GM19452 (cell line): ENCODE results near the gene RALGPS1.
A peak's percentile ranks its signal among the peaks of the same experiment; 100 is the strongest.
"Not testable (repeated sequence)": the region's sequence is repeated elsewhere in the genome, so short reads cannot be mapped to it uniquely, and the experiment has no call there.

Experiments used
- ATAC-seq: cut with Tn5 transposase; IDR thresholded peaks from one replicate; pipeline ENCODE4 v1.9.1; 2021; ENCODE audit not compliant: unreplicated experiment

Gene RALGPS1

DNA sequence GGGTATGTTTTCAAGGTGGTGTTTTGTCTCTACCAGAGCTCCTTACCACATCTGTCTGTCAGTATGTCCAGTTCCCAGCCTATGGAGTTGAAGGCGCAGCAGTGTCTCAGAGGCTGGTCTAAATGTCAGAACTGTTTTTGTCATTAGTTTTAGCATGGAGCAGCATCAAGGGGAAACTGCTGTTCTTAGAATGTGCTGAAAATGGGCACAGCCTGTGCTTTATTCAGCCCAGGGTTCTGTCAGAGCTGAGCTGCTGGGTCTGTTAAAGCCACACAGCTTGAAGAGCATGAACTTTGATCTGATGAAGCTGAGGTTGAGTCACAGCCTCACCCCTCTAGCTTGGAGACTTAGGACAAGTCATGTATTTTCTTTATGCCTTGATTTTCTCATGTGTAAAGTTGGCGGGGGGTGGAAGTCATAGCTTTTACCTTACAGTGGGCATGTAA lies 71.9 kb downstream of the RALGPS1 start:
- no peak for ATAC-seq

DNA sequence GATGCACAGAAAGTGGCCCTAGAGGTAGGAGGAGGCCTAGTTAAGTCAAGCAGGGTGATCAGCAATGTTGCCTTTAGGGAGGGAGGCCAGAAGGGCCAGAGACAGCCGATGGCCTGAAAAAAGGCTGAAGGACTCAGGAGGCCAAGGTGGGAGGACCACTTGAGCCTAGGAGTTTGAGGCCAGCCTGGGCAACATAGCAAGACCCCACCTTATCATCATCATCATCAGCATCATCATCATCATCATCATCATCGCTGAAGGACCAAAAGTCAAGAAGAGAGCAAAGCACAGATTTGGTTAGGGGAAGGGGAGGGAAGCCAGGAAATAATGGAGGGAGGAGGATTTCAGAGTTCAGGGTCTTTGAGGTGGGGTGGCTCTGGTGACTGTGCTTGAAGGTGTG lies 74.3 kb downstream of the RALGPS1 start:
- ATAC-seq: no peak

DNA sequence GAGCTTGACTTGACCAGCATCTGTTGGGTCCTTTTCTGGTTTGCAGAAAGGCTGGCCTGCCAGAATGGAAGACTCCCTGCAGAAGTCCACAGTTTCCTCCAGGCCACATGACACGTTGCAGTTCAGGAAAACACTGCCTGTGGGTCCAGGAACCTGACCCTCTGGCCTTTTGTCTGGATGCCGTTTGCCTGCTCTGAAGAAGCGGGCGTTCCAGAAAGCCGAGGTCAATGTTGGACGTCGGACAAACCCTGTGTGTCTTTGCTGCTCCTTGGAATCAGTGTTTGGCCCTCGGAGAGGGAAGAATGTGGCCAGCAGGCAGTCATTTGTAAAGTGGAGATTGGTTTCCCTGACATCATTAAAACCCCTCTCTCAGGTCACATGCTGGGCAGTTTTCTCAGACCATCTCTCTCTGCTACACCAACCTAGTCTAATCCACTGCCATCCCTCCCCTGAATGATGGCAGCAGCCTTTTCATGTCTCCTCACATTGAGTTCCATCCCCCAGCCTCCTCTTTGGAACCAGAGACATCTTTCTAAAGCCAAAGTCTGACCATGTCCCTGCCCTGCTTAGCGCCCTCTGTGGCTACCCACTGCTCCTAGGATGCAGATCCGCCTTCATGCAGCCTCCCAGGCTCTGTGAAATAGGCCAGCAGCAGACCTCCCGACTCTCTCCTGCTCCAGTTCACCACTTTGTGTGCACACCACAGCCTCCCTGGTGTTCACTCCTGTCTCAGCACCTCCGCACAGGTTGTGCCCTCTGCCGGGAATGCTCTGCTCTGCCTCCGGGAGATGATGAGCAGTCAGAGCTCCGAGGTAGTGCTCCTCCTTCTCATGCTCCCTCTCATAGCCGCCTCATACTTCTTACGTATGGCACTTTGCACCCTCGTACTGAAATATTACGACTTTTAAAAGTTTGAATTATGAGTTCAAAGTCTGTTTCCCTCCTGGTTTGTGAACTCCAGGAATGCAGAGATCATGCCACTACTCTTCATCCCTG lies 75.6 kb downstream of the RALGPS1 start:
- no peak for ATAC-seq

DNA sequence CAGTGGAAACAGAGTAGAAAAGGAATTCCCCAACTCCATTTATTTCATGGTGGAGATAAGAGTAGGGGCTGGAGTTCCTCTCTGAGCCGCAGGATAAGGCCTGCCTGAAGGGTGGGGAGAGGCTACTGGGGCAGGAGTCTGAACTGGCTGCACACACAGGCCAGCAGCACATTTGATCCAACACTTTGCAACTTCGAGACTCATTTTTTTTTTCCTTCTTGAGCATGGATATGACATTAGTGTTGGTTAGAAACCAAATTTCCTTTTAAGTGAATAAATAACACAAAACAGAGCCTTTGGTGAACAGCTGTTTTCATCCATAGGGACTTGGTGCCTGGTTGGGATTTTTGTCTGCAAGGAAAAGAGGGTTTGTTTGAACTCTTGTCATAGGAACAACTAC lies 76.6 kb downstream of the RALGPS1 start:
- no peak for ATAC-seq

DNA sequence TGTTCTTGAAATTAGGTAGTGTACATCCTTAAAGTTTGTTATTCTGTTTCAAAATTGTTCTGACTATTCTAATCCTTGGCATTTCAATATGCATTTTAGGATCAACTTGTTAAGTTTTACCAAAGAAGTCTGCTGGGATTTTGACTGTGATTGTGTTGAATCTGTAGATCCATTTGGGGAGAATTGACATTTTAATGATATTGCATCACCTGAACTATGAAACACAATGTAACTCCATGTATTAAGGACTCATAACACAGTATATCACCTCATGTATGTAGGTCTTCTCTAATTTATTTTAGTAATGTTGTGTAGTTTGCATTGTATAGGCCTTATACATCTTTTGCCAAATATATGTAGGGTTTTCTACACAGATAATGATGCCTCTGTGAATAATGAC lies 77.8 kb downstream of the RALGPS1 start:
- no peak for ATAC-seq

DNA sequence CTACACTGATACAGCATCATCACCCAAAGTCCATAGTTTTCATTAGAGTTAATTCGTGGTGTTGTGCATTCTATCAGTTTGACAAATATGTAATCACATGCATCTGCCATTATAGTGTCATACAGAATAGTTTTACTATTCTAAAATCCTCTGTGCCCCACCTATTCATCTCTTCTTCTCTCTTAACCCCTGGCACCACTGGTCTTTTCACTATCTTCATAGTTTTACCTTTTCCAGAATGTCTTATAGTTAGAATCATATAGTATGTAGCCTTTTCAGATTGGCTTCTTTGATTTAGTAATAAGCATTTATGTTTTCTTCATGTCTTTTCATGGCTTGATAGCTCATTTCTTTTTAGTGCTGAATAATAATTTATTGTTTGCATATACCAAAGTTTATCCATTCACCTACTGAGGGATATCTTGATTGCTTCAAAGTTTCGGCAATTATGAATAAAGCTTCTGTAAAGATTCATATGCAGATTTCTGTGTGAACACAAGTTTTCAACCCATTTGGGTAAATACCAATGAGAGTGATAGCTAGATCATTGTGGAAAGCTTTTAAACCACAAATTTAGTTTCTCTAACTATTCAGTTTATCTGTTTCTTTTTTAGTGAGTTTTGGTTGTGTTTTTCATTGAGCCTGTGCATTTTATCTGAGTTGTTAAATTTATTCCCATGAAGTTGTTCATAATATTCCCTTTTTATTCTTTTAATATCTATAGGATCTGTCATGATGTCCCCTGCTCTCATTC lies 84.9 kb downstream of the RALGPS1 start:
- ATAC-seq: no peak

DNA sequence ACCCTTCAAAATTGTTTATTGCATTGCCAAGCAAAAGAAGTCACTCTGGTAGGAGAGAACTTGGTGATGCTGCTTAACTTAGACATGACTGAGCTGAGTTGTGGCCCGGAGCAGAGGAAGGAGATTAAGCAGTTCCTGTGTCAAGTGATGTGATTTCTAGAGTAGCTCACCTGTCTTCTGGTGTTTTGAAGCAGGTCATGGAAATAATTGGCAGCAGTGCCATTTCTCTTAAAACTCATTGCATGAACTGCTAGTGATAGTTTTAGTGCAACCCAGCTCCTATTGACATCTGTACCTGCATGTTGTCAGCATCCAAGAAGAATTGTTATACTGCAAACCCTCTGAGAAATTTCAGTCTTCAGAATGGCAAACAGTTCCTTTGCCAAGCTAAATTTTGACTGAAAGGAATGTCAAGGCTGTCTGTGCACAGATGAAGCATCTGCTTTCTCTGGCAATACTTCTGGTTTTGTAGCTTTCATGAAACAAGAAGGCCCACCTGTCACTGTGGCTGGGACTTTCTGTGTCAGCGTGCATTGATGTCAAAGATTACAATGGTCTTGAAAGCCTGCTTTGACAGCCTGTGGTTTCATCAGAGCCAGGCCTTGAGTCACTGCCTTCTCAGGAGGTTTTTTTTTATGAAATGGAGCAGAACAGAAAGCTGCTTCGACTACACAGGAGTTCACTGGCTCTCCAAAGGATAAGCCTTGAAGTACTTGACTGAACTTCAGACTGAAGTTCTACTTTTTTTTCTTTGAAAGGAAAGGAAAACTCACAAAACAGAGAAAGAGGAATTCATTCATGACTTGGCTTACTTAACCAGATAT lies 90.6 kb downstream of the RALGPS1 start:
- ATAC-seq: peak; percentile 96

DNA sequence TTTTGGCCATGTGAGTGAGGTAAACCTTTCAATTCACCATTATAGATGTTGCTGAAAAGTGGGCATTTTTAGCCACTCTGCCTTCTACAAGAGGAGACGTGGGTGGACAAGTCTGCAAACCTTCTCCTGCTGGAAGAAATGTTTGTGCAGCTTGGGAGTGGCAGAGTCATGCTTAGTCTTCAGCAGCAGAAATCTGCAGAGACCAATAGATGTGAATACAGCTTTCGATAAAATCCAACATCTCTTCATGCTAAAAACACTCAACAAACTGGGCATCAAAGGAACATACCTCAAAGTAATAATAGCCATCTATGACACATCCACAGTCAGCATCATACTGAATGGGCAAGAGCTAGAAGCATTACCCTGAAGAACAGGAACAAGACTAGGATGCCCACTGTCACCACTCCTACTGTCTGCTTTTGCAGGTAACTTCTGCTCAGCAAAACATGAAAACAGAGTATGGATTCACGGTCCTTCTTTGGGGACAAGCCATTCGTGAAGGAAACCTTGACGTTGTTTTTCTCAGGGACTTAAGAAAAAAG lies 91.3 kb downstream of the RALGPS1 start:
- peak; percentile 30 for ATAC-seq

DNA sequence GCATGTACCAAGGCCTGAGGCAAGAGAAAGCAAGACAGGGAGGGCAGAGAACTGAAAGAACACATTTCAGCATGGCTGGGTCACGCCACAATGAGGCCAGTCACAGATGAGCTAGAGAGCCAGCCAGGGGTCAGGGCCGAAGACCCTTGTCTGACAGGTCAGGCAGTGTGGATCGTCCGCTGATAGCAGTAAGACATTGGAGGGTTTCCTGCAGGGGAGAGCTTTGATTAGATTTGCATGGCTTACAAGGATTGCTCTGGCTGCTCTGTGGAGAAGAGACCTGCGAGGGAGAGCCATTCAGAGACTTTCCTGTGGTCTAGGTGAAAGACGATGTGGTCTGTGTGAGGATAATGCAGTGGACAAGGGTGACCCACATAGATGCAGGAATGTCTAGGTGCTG lies 93.1 kb downstream of the RALGPS1 start:
- no peak for ATAC-seq

DNA sequence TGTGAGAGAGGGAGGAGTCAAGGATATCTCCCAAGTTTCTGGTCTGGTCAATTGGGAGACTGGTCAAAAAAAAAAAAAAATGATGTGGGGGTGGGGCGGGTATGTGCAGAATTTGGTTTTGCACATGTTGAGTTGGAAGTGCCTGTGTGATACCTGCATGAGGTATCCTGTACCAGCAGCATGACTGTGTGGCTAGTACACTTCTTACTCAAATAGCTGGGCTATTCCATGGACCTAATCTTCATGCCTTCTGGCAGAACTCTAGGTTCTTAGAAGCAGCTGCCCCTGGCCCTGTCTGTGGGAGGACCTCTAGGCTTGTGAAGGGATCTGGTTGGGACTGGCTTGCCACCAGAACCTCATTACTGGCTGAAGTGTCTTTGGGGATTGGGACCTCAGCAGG lies 93.5 kb downstream of the RALGPS1 start:
- no peak for ATAC-seq

DNA sequence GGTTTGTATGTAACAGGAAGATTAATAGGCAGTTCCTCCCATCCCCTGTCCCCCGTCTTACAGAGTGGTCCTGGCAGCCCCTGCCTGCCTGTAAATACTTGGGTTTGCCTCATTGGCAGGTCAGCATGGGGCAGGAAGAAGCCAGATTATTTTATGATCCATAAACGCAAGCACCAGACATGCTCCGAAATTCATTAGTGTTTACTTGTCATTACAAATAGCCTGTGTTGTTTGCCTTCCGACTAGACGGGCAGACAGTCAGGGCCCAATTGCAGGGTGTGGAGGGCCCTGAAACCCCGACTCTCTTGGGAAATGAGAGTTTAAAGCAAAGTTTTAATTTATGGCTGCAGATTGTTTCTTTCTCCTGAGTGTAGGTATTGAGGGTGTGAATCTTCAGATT lies 97.2 kb downstream of the RALGPS1 start:
- ATAC-seq: no peak

DNA sequence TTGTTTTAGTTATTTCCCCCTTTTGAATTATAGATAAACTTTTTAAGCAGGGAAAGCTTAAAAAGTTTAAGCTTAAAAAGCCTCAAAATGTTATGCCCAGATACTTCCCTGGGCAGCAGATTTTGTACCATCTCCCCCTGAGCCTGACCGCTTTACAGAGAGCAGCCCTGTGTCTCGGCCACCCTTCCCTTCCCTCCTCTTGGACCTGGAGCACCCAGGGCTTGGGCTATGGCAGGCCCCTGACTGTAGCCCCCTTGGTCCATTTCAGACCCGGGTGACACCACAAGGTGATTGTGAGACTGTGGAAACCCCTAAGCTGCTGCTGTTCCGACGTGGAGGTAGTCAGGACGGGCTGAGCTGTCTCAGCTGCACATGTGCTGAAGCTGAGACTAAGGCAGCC lies 97.7 kb downstream of the RALGPS1 start:
- no peak for ATAC-seq

DNA sequence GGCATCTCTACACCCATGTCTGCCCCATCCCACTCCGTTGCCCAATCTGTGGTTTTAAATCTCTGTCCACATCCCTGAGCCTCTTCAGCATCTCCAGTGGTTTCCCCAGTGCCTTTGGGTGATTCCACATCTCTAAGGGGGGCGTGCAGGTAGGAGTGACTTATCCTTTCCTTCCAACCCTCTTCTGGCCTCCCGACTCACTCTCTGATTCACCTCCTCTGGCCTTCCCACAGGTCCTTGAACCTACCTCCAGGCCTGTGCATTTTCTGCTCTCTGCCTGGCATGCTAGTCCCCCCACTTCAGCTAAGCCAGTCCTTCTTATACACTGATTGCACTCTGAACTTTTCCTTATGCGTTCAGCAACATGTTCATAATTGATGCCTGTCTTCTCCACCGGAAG lies 99.0 kb downstream of the RALGPS1 start:
- ATAC-seq: no peak

DNA sequence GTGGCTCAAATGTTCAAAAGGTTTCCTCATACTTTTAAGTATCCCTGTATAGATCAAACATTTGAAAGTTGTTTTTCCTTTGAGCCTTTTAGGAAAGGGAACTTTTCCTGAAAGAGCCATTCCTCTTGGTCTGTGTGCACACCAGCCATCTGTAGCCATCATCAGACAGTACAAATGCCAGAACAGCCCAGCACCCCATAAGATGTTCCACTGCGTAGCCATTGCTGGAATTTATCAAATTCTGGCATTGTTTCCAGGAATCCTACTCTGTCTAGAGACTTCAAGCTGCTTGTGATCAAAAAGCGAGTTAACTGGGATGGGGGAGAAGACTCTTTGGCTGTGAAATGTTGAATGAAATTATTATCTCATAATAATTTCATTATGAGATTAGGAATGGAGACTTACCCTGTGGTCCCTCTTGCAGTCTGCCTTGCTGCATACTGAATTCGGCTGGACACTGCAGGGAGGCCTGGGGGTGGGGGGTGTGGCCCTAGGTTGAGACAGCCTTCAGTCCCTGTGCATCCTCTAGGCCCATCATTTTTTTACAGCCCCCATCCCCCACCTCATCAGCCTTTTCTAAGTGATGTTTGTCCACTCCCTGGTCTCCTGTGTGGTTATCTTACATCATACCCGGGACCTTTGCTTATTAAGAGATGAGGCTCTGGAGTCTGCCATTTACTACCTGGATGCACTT lies 99.8 kb downstream of the RALGPS1 start:
- no peak for ATAC-seq

DNA sequence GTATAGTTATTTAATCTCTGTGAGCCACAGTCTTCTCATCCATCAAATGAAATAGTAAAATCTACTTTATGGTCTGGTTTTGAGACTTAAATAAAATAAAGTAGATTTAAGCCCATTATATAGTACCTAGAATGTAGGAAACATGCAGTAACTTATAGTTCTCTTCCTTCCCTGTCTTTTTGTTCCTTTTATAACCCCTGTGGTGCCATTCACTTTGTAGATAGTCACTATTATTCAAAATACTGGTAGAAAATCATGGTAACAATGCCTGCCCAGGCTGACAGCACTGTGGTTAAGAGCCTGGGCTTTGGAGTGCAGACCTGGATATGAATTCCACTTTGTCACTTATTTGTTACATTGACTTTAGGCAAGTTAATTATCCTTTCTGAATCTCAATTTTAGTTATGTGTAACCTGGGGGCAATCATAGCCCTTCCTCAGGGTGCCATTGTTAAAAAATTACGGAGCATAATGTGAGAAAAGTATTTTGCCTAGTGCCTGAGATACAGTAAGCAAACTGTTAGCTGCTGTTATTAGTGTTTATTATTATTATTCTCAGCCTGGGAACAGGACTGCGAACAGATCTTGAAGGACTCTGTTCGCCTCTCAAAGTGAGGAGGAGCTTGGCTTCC lies 100.4 kb downstream of the RALGPS1 start:
- no peak for ATAC-seq

DNA sequence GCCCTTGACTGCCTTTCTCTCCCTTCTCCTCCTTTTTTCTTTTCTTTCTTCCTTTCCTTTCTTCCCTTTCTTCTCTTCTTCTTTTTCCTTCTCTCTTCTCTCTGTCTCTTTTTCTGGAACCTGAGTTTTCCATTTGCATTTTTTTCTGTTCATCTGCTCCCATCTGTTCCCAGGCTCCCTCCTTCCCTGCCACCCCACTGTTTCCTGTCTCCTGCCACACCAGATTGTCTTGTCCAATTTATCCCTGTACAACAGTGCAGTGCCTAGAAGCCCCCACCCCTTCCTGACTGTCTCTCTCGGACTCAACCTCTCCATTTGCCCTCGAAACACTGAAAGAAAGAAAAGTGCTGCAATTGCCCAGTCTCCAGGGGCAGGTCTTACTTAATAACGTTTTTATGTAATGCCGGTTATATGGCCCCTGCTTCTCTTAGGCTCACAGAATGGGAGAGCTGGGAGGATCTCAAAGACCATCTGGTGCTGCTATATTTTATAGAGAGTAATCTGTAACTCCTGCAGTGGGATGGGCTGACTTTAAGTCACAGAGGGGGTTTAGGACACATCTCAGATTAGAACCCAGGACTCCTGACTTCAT lies 101.4 kb downstream of the RALGPS1 start:
- ATAC-seq: no peak

DNA sequence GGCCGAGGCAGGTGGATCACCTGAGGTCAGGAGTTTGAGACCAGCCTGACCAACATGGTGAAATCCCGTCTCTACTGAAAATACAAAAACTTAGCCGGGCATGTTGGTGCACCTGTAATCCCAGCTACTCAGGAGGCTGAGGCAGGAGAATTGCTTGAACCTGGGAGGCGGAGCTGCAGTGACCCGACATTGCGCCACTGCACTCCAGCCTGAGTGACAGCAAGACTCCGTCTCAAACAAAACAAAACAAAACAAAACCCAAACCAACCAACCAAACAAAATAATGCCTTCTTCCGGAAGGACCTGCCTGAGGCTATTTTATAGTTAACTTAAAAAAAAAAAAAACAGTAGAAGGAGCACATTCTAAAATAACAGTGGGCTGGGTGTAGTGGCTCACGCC lies 103.4 kb downstream of the RALGPS1 start:
- ATAC-seq: not testable (repeated sequence)

DNA sequence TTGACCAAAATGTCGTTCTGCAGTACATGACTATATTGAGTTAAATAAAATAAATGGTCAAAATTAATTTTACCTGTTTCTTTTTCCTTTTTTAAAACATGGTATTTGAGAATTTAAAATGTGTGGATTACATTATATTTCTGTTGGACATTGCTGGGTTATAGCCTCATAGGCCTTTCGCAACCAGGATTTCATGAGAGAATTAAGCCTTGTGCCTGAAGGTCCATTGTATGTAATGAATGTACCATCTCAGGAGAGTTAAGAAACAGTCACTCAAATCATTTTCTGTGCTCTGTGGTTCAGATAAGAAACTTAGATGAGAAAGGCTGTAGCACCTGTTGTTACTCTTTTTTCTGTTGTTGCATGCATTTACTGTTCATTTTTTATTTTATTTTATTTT lies 104.4 kb downstream of the RALGPS1 start:
- no peak for ATAC-seq

DNA sequence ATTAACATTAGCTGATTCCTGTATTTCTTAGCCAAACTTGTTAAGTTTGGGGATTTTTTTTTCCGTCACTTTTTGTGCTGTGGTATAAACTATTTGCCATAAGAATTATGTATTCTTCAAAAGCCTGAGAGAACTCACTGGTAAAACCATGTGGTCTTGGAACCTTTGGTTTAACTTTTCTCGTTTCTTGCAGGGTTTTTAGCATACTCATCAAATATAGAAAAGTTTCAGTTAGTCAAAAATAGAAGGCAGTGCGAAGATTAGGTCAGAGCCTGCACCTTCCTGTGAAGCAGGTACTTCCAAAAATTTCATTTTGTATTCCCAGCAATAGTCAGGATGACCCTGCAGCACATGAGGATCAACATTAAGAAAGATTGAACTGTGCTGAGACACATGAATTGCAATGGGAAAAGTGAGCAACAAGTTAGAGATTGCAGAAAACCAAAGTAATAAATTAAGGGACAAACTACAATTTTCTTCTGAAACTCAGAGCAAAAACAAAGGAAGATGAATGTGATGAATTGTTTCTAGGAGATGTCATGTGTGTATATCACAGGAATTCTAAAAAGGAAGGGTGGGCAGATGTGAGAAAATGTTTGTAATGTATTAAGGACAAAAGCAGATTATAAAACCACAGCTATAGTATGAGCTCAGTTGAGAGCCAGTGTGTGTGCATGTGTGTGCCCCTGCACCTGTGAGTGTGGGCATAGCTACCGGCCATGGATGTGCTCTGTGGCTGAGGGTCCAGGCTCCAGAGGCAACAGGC lies 105.6 kb downstream of the RALGPS1 start:
- no peak for ATAC-seq
